ENCODE results near the gene ERFL.

The ERFL gene

GRCh38 chr19:41912899-41913537 is 15.2 kb downstream of the ERFL start:
- no peak for DNase-seq (ENCODE audit: low spot score)

GRCh38 chr19:41911889-41912731 is 16.1 kb downstream of the ERFL start:
- DNase-seq (ENCODE audit: low spot score), result no peak

DNA sequence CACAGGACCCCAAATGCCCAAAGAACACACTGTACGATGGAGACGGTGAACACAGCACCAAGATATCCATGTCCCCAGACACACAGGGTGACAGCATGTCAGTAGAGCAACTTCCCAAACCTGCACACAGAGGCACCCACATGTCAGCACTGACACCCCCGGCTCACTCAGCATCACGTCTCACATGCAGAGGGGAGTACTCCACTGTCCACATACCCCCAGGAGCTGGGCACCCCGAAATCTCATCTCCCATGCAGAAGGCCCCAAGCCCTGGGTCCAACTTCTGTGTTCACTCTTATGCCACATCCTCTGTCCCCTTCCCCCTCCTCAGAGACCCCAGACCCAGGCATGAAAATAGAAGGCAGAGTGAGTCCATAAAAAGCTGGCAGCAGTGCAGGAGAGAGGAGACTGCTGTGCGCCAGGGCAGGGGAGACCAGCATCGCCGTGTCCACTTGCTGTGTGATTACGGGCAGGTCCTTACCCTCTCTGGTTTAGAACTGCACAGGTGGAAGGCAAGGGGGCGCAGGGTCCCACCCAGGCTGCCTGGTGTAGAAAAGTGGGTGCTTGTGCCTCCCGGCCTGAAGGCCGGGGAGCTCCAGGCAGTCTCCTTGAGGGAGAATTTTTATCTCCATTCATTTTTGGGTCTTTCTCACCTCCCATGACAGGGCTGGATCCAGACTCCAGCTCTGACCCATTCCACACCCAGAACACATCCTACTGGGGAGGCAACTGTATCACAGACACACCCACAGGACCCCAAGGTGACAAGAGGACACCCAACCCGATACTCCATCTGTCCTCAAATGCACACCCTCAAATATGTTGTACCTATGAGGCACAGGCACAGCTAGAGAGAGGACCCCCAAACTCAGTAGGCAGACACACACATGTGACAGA is 17.0 kb downstream of the ERFL start:
- DNase-seq (ENCODE audit: low spot score), result no peak

DNA sequence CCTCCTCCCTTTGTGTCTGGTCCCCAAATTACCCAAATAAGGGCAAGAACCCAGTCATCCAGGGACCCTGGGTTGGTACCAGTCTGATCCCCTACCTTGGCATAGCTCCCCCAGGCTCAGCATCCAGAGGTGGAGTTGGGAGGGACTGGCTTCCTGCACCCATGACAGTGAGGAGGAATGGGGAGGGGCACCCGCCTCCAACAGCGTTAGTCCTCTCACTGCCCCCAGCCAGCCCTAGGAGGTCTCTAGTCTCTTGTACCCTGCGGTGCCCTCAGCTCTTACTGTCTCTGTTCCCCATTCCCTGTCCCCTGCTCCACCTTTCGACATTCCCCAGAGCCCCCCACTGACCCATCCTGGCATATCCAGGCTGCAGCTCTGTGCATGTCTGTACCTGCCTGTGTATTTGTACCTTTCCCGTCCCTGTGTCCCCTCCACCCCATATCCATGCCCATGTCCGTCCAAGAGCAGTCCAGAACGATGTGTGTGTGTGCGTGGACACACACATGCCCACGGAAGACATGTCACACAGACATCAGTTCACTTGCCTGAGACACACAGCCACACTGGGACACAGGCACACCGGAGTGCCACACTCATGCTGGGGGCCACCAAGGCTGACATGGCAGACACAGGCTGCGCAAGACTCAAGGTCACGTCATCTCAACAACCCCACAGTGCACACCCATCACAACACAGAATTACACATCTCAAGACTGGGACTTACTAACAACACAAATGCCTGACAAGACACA is 17.8 kb downstream of the ERFL start:
- DNase-seq (ENCODE audit: low spot score), result no peak

DNA sequence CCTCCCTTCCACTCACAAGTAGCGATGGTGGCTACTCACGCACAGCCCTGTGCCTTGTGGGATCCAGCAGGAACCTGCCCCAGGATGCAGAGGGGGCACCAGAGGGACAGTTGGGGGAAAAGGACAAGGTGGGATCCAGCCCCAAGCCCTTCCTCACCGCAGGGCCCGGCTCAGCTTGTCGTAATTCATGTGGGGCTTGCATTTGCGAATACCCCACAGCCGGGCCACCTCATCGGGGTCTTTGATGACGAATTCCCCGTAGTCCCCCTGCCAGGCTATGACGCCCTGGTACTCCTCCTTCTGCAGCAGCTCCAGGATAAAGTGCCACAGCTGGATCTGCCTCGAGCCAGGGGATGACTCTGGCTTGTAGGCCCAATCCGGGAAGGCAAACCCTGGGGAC is 18.5 kb downstream of the ERFL start:
- no peak for DNase-seq (ENCODE audit: low spot score)

GRCh38 chr19:41908724-41909464 is 19.4 kb downstream of the ERFL start:
- no peak for DNase-seq (ENCODE audit: low spot score)

GRCh38 chr19:41907994-41908615 is 20.1 kb downstream of the ERFL start:
- DNase-seq (ENCODE audit: low spot score), result no peak

DNA sequence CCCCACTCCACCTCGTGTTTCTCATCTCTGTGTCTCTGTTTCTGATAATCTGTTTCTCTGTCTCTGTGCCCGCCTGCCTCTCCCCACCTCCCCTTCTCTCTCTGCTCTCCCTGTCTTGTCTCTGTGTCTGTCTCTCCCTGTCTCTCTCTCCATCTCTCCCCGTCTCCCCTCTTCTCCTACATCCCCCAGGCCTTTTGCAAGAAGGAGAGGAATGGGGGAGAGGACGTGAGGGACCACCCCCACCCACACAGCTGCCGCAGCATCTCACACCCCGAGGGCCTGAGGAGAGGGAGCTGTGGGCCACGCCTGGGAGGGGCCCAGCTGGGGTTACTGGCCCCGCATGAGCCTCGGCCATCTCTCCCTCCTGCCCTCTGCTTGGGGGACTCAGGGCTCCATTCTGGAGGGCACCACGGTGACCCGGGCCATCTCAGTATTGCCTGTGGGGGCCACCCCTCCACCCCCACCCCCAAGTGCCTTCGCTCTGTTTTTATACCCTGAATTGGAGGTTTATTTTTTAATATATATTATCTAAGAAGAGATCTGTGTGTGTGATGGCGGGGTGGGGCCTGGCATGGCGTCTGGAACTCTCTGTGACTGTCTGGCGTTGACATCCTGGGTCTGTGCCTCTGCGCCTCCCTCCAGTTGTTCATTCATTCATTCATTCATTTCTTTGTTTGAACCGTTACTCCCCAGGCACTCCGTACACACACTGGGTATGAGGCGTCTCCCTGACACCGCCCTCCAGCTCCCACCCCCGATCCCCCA is 21.2 kb downstream of the ERFL start:
- no peak for DNase-seq (ENCODE audit: low spot score)

DNA sequence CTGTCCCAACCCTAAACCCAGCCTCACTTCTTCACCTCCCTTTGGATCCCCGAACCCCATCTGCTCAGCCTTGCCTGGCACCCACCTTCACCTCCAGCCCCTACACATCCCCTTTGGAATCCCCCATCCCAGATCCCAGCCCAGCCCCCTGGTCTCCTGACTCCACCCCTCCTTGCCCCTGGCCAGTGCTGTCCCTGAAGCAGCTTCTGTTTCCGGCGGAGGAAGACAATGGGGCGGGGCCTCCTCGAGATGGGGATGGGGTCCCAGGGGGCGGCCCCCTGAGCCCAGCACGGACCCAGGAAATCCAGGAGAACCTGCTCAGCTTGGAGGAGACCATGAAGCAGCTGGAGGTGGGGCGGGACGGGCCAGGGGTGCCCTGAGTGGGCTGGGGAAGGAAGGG is 22.0 kb downstream of the ERFL start:
- no peak for DNase-seq (ENCODE audit: low spot score)

DNA sequence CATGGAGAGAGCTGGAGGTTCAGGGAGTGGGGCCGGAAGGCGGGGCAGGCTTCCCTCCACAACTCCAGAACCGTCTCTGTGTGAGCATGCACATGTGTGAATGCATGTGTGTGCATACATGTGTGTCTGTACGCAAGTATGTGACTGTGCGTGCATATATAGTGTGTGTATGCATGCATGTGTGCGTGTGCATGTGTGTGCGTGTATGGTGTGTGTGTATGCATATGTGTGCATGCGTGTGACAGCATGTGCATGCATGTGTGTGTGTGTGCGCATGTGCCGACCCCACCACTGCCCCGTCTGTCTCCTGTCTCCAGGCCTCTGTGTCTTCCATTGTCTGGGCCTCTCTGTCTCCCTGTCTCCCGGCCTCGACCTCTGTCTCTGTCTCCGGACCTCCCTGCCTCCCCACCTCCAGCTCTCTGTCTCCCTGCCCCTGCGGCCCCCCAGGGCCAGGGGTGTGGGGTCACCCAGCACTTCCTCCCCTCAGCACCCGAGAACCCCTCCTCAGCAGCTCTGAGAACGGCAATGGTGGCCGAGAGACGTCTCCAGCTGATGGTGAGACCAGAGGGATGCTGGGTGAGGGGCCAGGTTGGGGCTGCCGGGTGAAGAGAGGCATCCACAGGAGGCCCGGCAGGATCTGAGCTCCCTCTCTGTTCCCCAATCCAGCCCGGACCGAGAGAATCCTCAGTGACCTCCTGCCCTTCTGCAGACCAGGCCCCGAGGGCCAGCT is 22.8 kb downstream of the ERFL start:
- DNase-seq (ENCODE audit: low spot score), result no peak

GRCh38 chr19:41904118-41904870 is 24.0 kb downstream of the ERFL start:
- peak; percentile 26 for DNase-seq (ENCODE audit: low spot score)

DNA sequence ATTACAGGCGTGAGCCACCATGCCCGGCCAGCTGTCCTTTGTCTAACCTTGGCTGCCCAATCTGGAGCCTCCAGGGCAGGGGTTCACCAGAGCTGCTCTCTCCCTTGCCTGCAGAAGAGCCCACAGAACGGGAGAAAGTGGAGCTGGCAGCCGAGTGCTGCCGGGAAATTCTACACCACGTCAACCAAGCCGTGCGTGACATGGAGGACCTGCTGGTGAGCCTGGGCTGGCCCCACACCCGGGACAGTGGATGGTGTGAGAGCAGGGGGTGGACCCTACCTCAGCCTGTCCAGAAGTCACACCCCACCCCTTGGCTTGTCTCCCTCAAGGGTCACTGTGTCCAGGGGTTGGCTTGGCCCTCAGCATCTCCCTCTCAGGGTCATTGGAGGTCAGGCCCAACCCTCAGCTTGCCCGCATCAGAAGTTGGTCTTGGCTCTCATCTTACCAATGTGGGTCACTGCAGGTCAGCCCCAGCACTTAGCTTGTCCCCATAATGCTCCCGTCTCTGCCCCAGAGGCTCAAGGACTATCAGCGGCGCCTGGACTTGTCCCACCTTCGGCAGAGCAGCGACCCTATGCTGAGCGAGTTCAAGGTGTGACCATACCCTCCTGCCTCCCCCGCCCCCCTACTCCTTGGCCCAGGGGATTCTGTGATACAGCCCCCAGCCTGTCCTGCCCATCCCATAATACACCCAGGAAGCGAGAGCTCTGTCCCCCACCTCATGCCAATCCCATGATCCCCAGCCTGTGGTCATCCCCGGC is 24.9 kb downstream of the ERFL start:
- no peak for DNase-seq (ENCODE audit: low spot score)

DNA sequence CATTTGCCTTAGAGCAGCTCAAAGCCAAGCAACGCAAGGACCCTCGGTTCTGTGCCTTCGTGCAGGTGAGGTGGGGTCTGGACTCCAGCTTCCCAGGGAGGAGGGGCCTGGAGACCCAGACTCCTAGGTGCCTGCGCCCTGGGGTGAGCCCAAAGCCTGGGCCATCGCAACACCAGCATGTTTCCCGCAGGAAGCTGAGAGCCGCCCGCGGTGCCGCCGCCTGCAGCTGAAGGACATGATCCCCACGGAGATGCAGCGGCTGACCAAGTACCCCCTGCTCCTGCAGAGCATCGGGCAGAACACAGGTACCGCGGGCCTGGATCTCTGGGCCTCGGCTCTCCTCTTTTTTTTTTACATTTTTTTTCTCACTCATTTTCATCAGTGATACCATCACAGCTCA is 25.7 kb downstream of the ERFL start:
- no peak for DNase-seq (ENCODE audit: low spot score)

DNA sequence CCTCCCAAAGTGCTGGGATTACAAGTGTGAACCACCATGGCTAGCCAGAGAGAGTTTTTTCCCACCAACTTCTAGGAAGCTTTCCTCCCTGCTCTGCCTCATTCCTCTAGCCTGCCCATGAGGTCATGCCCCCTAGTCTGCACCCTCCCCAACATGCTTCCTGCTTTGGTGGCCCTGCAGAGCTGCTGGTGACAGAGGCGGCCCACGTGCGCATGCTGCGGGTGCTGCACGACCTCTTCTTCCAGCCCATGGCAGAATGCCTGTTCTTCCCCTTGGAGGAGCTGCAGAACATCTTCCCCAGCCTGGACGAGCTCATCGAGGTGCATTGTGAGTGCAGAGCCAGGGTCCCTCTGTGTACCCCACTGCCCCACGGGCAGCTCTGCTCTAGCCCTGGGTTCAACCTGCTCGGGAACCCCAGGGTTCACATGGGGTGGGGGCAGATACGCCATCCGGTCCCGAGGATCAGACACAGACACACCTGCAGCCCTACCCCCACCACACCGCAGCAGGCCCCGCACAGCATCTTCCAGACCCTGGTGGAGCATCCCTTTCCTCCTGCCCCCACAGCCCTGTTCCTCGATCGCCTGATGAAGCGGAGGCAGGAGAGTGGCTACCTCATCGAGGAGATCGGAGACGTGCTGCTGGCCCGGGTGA is 26.4 kb downstream of the ERFL start:
- no peak for DNase-seq (ENCODE audit: low spot score)

- no peak for DNase-seq (ENCODE audit: low spot score)
Measured at GRCh38 chr19:41898235-41898634, 30.0 kb downstream of the ERFL start.

DNA sequence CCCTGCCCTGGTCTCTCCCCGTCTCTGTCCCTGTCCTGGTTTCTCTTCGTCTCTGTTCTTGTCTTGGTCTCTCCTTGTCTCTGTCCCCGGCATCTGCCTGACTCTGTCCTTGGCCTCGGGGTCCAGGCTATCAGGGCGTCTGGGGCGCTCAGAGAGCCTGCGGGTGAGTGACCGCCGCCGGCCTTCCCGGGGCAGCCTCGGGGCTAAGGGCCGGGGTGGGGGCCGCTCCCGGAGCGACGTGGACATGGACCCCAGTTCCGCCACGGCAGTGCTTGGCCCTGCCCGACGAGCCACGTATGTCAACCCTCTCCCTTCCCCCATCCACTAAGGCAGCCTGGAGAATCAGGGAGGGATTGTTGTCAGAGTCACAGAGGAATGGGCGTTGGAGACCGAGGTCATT is 30.4 kb downstream of the ERFL start:
- no peak for DNase-seq (ENCODE audit: low spot score)

GRCh38 chr19:41897181-41897580 is 31.1 kb downstream of the ERFL start:
- no peak for DNase-seq (ENCODE audit: low spot score)
